Tibial nerve (tissue), 4 donors: ENCODE data around the gene NACA2. TPM values are rescaled to one million over a fixed set of nuclear protein-coding genes. Genes with fewer than 3 reads are reported as not detected.

Source experiments
- DNase-seq, 2 donors: peaks; one replicate each; pipeline ENCODE4 v3.0.0-alpha.2; 2019; ENCODE audit warnings: low spot score in 2 of 2
- H3K27ac ChIP-seq, 4 donors: fragments of 200-600 bp; sonication (generic) in 3 of 4; one replicate each; pipeline ENCODE4 v1.5.1; 2017 to 2019; ENCODE audit warnings: mild to moderate bottlenecking in 1 of 4
- H3K27me3 ChIP-seq, 2 donors: fragments of 200-600 bp; sonication (generic) in 1 of 2; one replicate each; pipeline versions ENCODE4 v1.5.1 to v1.6.0; 2017 to 2019
- H3K36me3 ChIP-seq, 3 donors: fragments of 200-600 bp; sonication (generic); one replicate each; pipeline ENCODE4 v1.5.1; 2018 to 2019
- H3K4me1 ChIP-seq, 4 donors: fragments of 200-600 bp; sonication (generic) in 3 of 4; one replicate each; pipeline ENCODE4 v1.5.1; 2017 to 2019
- H3K4me3 ChIP-seq, 4 donors: fragments of 200-600 bp; sonication (generic) in 3 of 4; one replicate each; pipeline ENCODE4 v1.5.1; 2017 to 2019; ENCODE audit warnings: mild to moderate bottlenecking in 1 of 4, moderate library complexity in 1 of 4
- H3K9me3 ChIP-seq, 4 donors: fragments of 200-600 bp; sonication (generic) in 3 of 4; one replicate each; pipeline ENCODE4 v1.5.1; 2017 to 2019
- EP300 ChIP-seq, 2 donors: sonication (generic); formaldehyde crosslinking; IDR thresholded peaks; one replicate each; pipeline ENCODE4 v1.6.1; 2017; ENCODE audit warnings: antibody characterized with exemption in 2 of 2, mild to moderate bottlenecking in 1 of 2
- POLR2A ChIP-seq, 2 donors: fragments of 450-650 bp; IDR thresholded peaks; one replicate each; pipeline ENCODE4 v1.6.1; 2017; ENCODE audit warnings: antibody characterized with exemption in 2 of 2, mild to moderate bottlenecking in 2 of 2, moderate library complexity in 2 of 2
- WGBS, 2 donors: methylation state at CpG; one replicate each; pipeline ENCODE4 v1.1.5; 2018; 5-methylcytosine and 5-hydroxymethylcytosine counted together
- total RNA-seq, 4 donors: library from RNA; depleted of rRNA; stranded (reverse); fragments of >200 nt; gene quantifications; one replicate each; pipeline ENCODE4 v1.1.0, GENCODE V29; 2016
- TF ChIP-seq, protein P1 (sequence below), 5 experiments: fragments of 200-600 bp in 3 of 5; fragments of 450-650 bp in 2 of 5; sonication (generic) in 3 of 5; IDR thresholded peaks; one replicate each; pipeline ENCODE4 v1.5.1; 2016 to 2019; ENCODE audit warnings: antibody characterized with exemption in 5 of 5, mild to moderate bottlenecking in 3 of 5, moderate library complexity in 2 of 5

The NACA2 gene
- total RNA-seq, 4 donors from 2014 or later: not detected

DNA sequence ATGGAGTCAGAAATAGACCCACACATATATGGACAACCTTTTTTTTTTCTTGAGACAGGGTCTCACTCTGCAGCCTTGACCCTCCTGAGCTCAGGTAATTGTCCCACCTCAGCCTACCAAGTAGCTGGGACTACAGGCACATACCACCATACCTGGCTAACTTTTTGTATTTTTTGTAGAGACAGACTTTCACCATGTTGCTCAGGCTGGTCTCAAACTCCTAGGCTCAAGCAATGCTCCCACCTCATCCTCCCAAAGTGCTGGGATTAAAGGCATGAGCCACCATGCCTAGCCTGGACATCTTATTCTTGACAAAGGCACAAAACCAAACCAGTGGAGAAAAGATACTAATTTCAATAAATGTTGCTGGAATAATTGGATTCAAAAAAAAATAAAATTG, 14.7 kb upstream of the NACA2 start:
- DNase-seq: no peak
- H3K27ac ChIP-seq: no peak overlapping the region

DNA sequence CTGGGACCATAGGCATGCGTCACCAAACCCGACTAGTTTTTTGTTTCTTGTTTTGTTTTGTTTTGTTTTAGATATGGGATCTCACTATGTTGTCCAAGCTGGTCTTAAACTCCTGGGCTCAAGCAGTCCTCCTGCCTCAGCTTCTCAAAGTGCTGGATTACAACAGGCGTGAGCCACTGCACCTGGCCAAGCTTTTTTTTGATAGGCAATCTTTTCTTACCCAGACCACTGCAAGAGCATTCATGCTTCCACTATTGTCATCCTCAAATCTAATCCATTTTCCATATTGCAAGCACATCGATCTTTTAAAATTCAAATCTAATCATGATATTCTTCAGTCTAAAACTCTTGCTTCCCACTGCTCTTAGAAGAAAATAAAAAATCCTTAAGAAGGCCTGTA, 10.3 kb upstream of the NACA2 start:
- no peaks in the 10 kb centered on the region for H3K4me1 ChIP-seq
- TF ChIP-seq POLR2A (IDR thresholded peaks at IDR 0.05): no peak
- no peak overlapping the region for H3K4me3 ChIP-seq
- H3K27ac ChIP-seq: no peak overlapping the region
- H3K36me3 ChIP-seq: no peaks in the 10 kb centered on the region
- peaks cover 0 to 3% (median 0%) of the 10 kb centered on the region in 4 donors for H3K9me3 ChIP-seq
- no peaks in the 10 kb centered on the region for H3K27me3 ChIP-seq
- DNase-seq: no peak
- WGBS, 2 donors: 88 to 95% methylated on average over 4 of the region's 4 CpGs

More for the DNA sequence above, 14.7 kb upstream of the NACA2 start:
- no peaks in the 10 kb centered on the region for H3K36me3 ChIP-seq
- TF ChIP-seq POLR2A (IDR thresholded peaks at IDR 0.05) (no peak), EP300 (IDR thresholded peaks at IDR 0.05) (no peak)
- TF ChIP-seq, protein P1, sequence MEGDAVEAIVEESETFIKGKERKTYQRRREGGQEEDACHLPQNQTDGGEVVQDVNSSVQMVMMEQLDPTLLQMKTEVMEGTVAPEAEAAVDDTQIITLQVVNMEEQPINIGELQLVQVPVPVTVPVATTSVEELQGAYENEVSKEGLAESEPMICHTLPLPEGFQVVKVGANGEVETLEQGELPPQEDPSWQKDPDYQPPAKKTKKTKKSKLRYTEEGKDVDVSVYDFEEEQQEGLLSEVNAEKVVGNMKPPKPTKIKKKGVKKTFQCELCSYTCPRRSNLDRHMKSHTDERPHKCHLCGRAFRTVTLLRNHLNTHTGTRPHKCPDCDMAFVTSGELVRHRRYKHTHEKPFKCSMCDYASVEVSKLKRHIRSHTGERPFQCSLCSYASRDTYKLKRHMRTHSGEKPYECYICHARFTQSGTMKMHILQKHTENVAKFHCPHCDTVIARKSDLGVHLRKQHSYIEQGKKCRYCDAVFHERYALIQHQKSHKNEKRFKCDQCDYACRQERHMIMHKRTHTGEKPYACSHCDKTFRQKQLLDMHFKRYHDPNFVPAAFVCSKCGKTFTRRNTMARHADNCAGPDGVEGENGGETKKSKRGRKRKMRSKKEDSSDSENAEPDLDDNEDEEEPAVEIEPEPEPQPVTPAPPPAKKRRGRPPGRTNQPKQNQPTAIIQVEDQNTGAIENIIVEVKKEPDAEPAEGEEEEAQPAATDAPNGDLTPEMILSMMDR (IDR thresholded peaks at IDR 0.05): no peak
- H3K9me3 ChIP-seq: peaks cover 0 to 3% (median 0%) of the 10 kb centered on the region in 4 donors
- no peak overlapping the region for H3K4me3 ChIP-seq
- no peaks in the 10 kb centered on the region for H3K27me3 ChIP-seq
- H3K4me1 ChIP-seq: no peaks in the 10 kb centered on the region

DNA sequence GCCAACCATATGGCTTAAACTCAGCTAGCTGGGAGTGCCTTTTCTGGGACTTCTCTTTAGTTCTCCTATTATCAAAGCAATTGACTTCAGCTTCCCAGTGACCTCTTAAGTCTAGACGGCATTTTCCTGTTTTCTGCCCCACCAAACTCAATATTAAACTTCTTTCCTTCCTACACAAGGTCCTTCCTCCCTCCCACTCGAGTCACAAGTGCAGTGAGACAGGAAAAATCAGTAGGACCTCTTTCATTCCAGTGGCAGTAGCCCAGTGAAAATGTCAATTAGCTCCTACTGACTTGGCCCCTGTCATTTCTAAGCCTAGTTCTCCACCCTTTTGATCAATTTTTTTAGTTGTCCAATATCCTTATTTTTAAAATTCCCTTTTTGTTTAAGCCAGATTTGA, 9.6 kb upstream of the NACA2 start:
- DNase-seq: no peak

DNA sequence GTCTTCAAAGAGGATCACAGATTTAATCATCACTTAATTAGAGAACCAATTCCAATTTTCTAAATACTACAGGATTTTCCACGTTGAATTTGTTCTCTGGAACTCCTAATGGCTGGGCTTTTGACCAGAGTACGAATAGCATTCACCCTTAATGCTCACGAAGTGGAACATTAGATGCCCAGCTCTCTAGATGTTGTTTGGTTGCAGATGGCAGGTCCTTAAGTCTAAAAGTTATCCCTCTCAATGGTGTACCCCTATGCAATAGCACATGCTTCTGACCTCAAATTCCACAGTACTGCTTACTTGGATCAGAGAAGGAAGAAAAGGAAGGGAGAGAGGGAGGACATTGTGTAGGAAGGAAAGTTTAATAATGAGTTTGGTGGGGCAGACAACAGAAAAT, 8.6 kb upstream of the NACA2 start:
- TF ChIP-seq EP300 (IDR thresholded peaks at IDR 0.05): no peak
- TF ChIP-seq, protein P1 (IDR thresholded peaks at IDR 0.05): no peak
- TF ChIP-seq POLR2A (IDR thresholded peaks at IDR 0.05): no peak
- 77 to 88% methylated on average over 3 of the region's 3 CpGs for WGBS, 2 donors
- Histone ChIP-seq H3K27ac (no peak overlapping the region), H3K9me3 (no peaks in the 10 kb centered on the region), H3K4me1 (no peaks in the 10 kb centered on the region), H3K36me3 (no peaks in the 10 kb centered on the region), H3K27me3 (peaks cover 0 to 5% of the 10 kb centered on the region in 2 donors), H3K4me3 (no peak overlapping the region)
- DNase-seq: no peak

More for the DNA sequence above, 9.6 kb upstream of the NACA2 start:
- WGBS, 2 donors: 18 to 23% methylated on average over 2 of the region's 2 CpGs
- Histone ChIP-seq H3K4me1 (no peaks in the 10 kb centered on the region), H3K27me3 (no peaks in the 10 kb centered on the region), H3K27ac (no peak overlapping the region), H3K4me3 (no peak overlapping the region), H3K36me3 (no peaks in the 10 kb centered on the region), H3K9me3 (peaks cover 0 to 3% (median 0%) of the 10 kb centered on the region in 4 donors)
- TF ChIP-seq EP300 (IDR thresholded peaks at IDR 0.05): no peak
- TF ChIP-seq POLR2A (IDR thresholded peaks at IDR 0.05): no peak
- TF ChIP-seq, protein P1 (IDR thresholded peaks at IDR 0.05): no peak

DNA sequence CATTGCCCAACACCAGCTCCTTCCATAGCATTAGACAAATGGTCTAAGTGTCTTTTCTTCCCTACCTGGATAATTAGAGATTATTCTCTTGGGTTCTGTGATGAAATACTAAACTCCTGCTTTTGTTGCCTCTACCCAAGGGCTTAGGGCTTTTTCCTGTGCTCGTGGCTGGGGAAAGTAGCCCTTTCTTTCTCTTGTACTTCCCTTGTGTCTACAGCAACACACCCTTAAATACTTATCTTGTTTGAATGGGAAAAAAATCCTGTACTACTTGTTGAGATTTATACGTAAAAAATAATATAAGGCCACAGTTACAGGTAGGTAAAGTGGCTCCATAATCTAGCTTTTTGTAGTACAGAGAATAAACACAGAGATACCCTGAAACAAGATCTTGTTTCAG, 7.0 kb upstream of the NACA2 start:
- no peaks in the 10 kb centered on the region for H3K4me1 ChIP-seq
- no peak overlapping the region for H3K27ac ChIP-seq
- no peaks in the 10 kb centered on the region for H3K36me3 ChIP-seq
- 69 to 75% methylated on average over 2 of the region's 2 CpGs for WGBS, 2 donors
- DNase-seq: no peak
- H3K4me3 ChIP-seq: no peak overlapping the region
- TF ChIP-seq, protein P1 (IDR thresholded peaks at IDR 0.05): no peak
- TF ChIP-seq POLR2A (IDR thresholded peaks at IDR 0.05) (no peak), EP300 (IDR thresholded peaks at IDR 0.05) (no peak)
- peaks cover 0 to 5% of the 10 kb centered on the region in 2 donors for H3K27me3 ChIP-seq
- H3K9me3 ChIP-seq: no peaks in the 10 kb centered on the region

DNA sequence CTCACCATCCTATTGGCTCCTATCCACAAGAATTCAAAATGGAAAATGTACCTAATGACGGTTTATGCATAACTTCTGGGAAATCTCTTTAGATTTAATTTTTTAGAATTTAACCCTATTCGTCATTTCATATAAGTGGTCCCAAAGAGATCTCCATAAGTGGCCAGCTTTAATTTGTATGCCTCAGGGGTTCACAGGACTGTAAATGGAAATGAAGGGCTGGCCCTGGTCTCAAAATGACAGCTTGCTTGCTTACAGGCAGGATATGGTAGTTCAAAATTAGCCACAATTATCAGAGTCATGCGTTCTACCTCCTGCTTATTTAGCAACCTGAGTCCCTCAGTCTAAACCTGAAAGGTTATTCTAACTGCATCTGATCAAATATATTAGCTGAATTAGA, 6.6 kb upstream of the NACA2 start:
- no peak for TF ChIP-seq EP300 (IDR thresholded peaks at IDR 0.05)
- TF ChIP-seq POLR2A (IDR thresholded peaks at IDR 0.05): no peak
- TF ChIP-seq, protein P1 (IDR thresholded peaks at IDR 0.05): no peak
- no peaks in the 10 kb centered on the region for H3K4me1 ChIP-seq
- H3K27me3 ChIP-seq: peaks cover 0 to 5% of the 10 kb centered on the region in 2 donors
- H3K27ac ChIP-seq: no peak overlapping the region
- WGBS, 2 donors: 87% methylated on average over 3 of the region's 3 CpGs
- H3K36me3 ChIP-seq: no peaks in the 10 kb centered on the region
- no peak overlapping the region for H3K4me3 ChIP-seq
- no peaks in the 10 kb centered on the region for H3K9me3 ChIP-seq
- DNase-seq: no peak
